Measurements from ENCODE around the gene IMMP1L.

The IMMP1L gene

GRCh38 chr11:31464436-31464835 lies 45.0 kb downstream of the IMMP1L start:
- Histone ChIP-seq H3K27me3 (replicated peaks) (no peaks in the 10 kb centered on the region), H3K27ac (no peak overlapping the region), H3K4me3 (ENCODE audit: low read depth, low read length) (no peak overlapping the region), H3K36me3 (replicated peaks) (no peaks in the 10 kb centered on the region)
- in situ Hi-C loops (cut with HindIII; ENCODE audit: low pct_ligation_motif_present, low sequenced_read_pairs): no loop called here
- no peak for TF ChIP-seq CTCF (IDR thresholded peaks at IDR 0.05; ENCODE audit: low read depth, low read length, missing control alignments)
- no peak for DNase-seq

GRCh38 chr11:31455177-31455576 lies 54.2 kb downstream of the IMMP1L start:
- Histone ChIP-seq H3K27me3 (replicated peaks) (no peaks in the 10 kb centered on the region), H3K27ac (no peak overlapping the region), H3K4me3 (ENCODE audit: low read depth, low read length) (no peak overlapping the region), H3K36me3 (replicated peaks) (no peaks in the 10 kb centered on the region)
- no peak for DNase-seq
- no peak for TF ChIP-seq CTCF (IDR thresholded peaks at IDR 0.05; ENCODE audit: low read depth, low read length, missing control alignments)
- in situ Hi-C loops (cut with HindIII; ENCODE audit: low pct_ligation_motif_present, low sequenced_read_pairs): no loop called here

- no peak for TF ChIP-seq CTCF (IDR thresholded peaks at IDR 0.05; ENCODE audit: low read depth, low read length, missing control alignments)
These were observed 58.6 kb downstream of the IMMP1L start for GRCh38 chr11:31450841-31451240.

GRCh38 chr11:31449040-31449439 lies 60.4 kb downstream of the IMMP1L start:
- in situ Hi-C loops (cut with HindIII; ENCODE audit: low pct_ligation_motif_present, low sequenced_read_pairs): no loop called here
- no peak overlapping the region for H3K27ac ChIP-seq
- H3K36me3 ChIP-seq (replicated peaks): no peaks in the 10 kb centered on the region
- H3K27me3 ChIP-seq (replicated peaks): no peaks in the 10 kb centered on the region
- no peak for TF ChIP-seq CTCF (IDR thresholded peaks at IDR 0.05; ENCODE audit: low read depth, low read length, missing control alignments)
- no peak for DNase-seq
- no peak overlapping the region for H3K4me3 ChIP-seq (ENCODE audit: low read depth, low read length)

More at GRCh38 chr11:31450841-31451240, 58.6 kb downstream of the IMMP1L start:
- no peaks in the 10 kb centered on the region for H3K36me3 ChIP-seq (replicated peaks)
- no peak for DNase-seq
- no peak overlapping the region for H3K27ac ChIP-seq
- H3K4me3 ChIP-seq (ENCODE audit: low read depth, low read length): no peak overlapping the region
- in situ Hi-C loops (cut with HindIII; ENCODE audit: low pct_ligation_motif_present, low sequenced_read_pairs): no loop called here
- no peaks in the 10 kb centered on the region for H3K27me3 ChIP-seq (replicated peaks)

GRCh38 chr11:31445621-31446020 lies 63.8 kb downstream of the IMMP1L start:
- no peaks in the 10 kb centered on the region for H3K27me3 ChIP-seq (replicated peaks)
- no peak for DNase-seq
- no peak overlapping the region for H3K4me3 ChIP-seq (ENCODE audit: low read depth, low read length)
- no peak overlapping the region for H3K27ac ChIP-seq
- in situ Hi-C loops (cut with HindIII; ENCODE audit: low pct_ligation_motif_present, low sequenced_read_pairs): no loop called here
- H3K36me3 ChIP-seq (replicated peaks): no peaks in the 10 kb centered on the region
- no peak for TF ChIP-seq CTCF (IDR thresholded peaks at IDR 0.05; ENCODE audit: low read depth, low read length, missing control alignments)

GRCh38 chr11:31443802-31444201 lies 65.6 kb downstream of the IMMP1L start:
- Histone ChIP-seq H3K27me3 (replicated peaks) (no peaks in the 10 kb centered on the region), H3K27ac (no peak overlapping the region), H3K4me3 (ENCODE audit: low read depth, low read length) (no peak overlapping the region), H3K36me3 (replicated peaks) (no peaks in the 10 kb centered on the region)
- TF ChIP-seq CTCF (IDR thresholded peaks at IDR 0.05; ENCODE audit: low read depth, low read length, missing control alignments): no peak
- in situ Hi-C loops (cut with HindIII; ENCODE audit: low pct_ligation_motif_present, low sequenced_read_pairs): no loop called here
- DNase-seq: no peak

All from brain microvascular endothelial cell (primary cell).